ENCODE measurements around the gene KRT85.

- TF ChIP-seq, protein P1, sequence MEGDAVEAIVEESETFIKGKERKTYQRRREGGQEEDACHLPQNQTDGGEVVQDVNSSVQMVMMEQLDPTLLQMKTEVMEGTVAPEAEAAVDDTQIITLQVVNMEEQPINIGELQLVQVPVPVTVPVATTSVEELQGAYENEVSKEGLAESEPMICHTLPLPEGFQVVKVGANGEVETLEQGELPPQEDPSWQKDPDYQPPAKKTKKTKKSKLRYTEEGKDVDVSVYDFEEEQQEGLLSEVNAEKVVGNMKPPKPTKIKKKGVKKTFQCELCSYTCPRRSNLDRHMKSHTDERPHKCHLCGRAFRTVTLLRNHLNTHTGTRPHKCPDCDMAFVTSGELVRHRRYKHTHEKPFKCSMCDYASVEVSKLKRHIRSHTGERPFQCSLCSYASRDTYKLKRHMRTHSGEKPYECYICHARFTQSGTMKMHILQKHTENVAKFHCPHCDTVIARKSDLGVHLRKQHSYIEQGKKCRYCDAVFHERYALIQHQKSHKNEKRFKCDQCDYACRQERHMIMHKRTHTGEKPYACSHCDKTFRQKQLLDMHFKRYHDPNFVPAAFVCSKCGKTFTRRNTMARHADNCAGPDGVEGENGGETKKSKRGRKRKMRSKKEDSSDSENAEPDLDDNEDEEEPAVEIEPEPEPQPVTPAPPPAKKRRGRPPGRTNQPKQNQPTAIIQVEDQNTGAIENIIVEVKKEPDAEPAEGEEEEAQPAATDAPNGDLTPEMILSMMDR (conservative IDR thresholded peaks at IDR 0.05; ENCODE audit: low read depth, low read length) = peak; percentile 73
- TF ChIP-seq EZH2 (IDR thresholded peaks at IDR 0.05; ENCODE audit: borderline replicate concordance, low read depth, low read length, poor library complexity, severe bottlenecking) = no peak
Measured at GRCh38 chr12:52372216-52373154, 5.2 kb upstream of the KRT85 start.

All from A673 (cell line).